Measurements from ENCODE around the gene SAMD15.
"Not testable (repeated sequence)": the region's sequence is repeated elsewhere in the genome, so short reads cannot be mapped to it uniquely, and the experiment has no call there.

SAMD15 gene

GRCh38 chr14:77376771-77377501 lies at the start of gene SAMD15, which contains the start of gene TMED8:
TSS of gene SAMD15 (plus strand) at chr14:77377379. CDS start at chr14:77377419, 40 bp downstream.
TSS of gene TMED8 (minus strand) at chr14:77377094. CDS start at chr14:77377053, 41 bp downstream.
- Mint-ChIP-seq H3K4me3 (peak within 1 kb of the TSS; percentile 93), H3K27ac (peak within 1 kb of the TSS; percentile 90), H3K4me1 (ENCODE audit: low read depth) (peaks cover 36% of the 10 kb centered on the region), H3K36me3 (peaks cover 7% of the 10 kb centered on the region), H3K9me3 (ENCODE audit: low read depth) (no peaks in the 10 kb centered on the region), H3K27me3 (no peaks in the 10 kb centered on the region)

- H3K4me3 Mint-ChIP-seq = no peak overlapping the region
- H3K27ac Mint-ChIP-seq = no peak overlapping the region
- H3K4me1 Mint-ChIP-seq (ENCODE audit: low read depth) = no peaks in the 10 kb centered on the region
- H3K27me3 Mint-ChIP-seq = no peaks in the 10 kb centered on the region
- H3K36me3 Mint-ChIP-seq = peaks cover 2% of the 10 kb centered on the region
- no peaks in the 10 kb centered on the region for H3K9me3 Mint-ChIP-seq (ENCODE audit: low read depth)
Measured at GRCh38 chr14:77329872-77330271, 47.3 kb upstream of the SAMD15 start.

GRCh38 chr14:77335576-77335975 lies 41.6 kb upstream of the SAMD15 start:
- Mint-ChIP-seq H3K27me3 (no peaks in the 10 kb centered on the region), H3K36me3 (peaks cover 4% of the 10 kb centered on the region), H3K9me3 (ENCODE audit: low read depth) (no peaks in the 10 kb centered on the region), H3K4me1 (ENCODE audit: low read depth) (no peaks in the 10 kb centered on the region), H3K27ac (no peak overlapping the region), H3K4me3 (no peak overlapping the region)

- not testable (repeated sequence) for H3K27me3 Mint-ChIP-seq, H3K27ac Mint-ChIP-seq
Measured at GRCh38 chr14:77337255-77337654, 39.9 kb upstream of the SAMD15 start.

GRCh38 chr14:77337880-77338279 lies 39.3 kb upstream of the SAMD15 start:
- Mint-ChIP-seq H3K27ac (no peak overlapping the region), H3K9me3 (ENCODE audit: low read depth) (no peaks in the 10 kb centered on the region), H3K36me3 (peaks cover 14% of the 10 kb centered on the region), H3K27me3 (no peaks in the 10 kb centered on the region), H3K4me3 (no peak overlapping the region), H3K4me1 (ENCODE audit: low read depth) (no peaks in the 10 kb centered on the region)

More at GRCh38 chr14:77337255-77337654, 39.9 kb upstream of the SAMD15 start:
- not testable (repeated sequence) for H3K4me1 Mint-ChIP-seq (ENCODE audit: low read depth); H3K9me3 Mint-ChIP-seq (ENCODE audit: low read depth); H3K4me3 Mint-ChIP-seq
- H3K36me3 Mint-ChIP-seq = peaks cover 14% of the 10 kb centered on the region

- Mint-ChIP-seq H3K4me3 (no peak overlapping the region), H3K9me3 (ENCODE audit: low read depth) (no peaks in the 10 kb centered on the region), H3K36me3 (peaks cover 16% of the 10 kb centered on the region), H3K27me3 (no peaks in the 10 kb centered on the region), H3K27ac (no peak overlapping the region), H3K4me1 (ENCODE audit: low read depth) (no peaks in the 10 kb centered on the region)
Measured at GRCh38 chr14:77338302-77338701, 38.9 kb upstream of the SAMD15 start.

- Mint-ChIP-seq H3K4me1 (ENCODE audit: low read depth) (no peaks in the 10 kb centered on the region), H3K27me3 (no peaks in the 10 kb centered on the region), H3K36me3 (peaks cover 16% of the 10 kb centered on the region), H3K9me3 (ENCODE audit: low read depth) (no peaks in the 10 kb centered on the region), H3K27ac (no peak overlapping the region), H3K4me3 (no peak overlapping the region)
Measured at GRCh38 chr14:77339407-77339806, 37.8 kb upstream of the SAMD15 start.

GRCh38 chr14:77340389-77340788 lies 36.8 kb upstream of the SAMD15 start:
- Mint-ChIP-seq H3K36me3 (peaks cover 16% of the 10 kb centered on the region), H3K4me1 (ENCODE audit: low read depth) (no peaks in the 10 kb centered on the region), H3K4me3 (no peak overlapping the region), H3K27me3 (no peaks in the 10 kb centered on the region), H3K27ac (no peak overlapping the region), H3K9me3 (ENCODE audit: low read depth) (no peaks in the 10 kb centered on the region)

- Mint-ChIP-seq H3K27me3 (no peaks in the 10 kb centered on the region), H3K4me3 (no peak overlapping the region), H3K9me3 (ENCODE audit: low read depth) (no peaks in the 10 kb centered on the region), H3K4me1 (ENCODE audit: low read depth) (no peaks in the 10 kb centered on the region), H3K27ac (no peak overlapping the region), H3K36me3 (peaks cover 17% of the 10 kb centered on the region)
Measured at GRCh38 chr14:77342726-77343397, 34.3 kb upstream of the SAMD15 start.

- H3K27ac Mint-ChIP-seq = no peak overlapping the region
- H3K4me1 Mint-ChIP-seq (ENCODE audit: low read depth) = no peaks in the 10 kb centered on the region
- no peaks in the 10 kb centered on the region for H3K27me3 Mint-ChIP-seq
- no peaks in the 10 kb centered on the region for H3K9me3 Mint-ChIP-seq (ENCODE audit: low read depth)
- peaks cover 17% of the 10 kb centered on the region for H3K36me3 Mint-ChIP-seq
- no peak overlapping the region for H3K4me3 Mint-ChIP-seq
Measured at GRCh38 chr14:77343662-77344061, 33.5 kb upstream of the SAMD15 start.

GRCh38 chr14:77344377-77344996 lies 32.7 kb upstream of the SAMD15 start:
- H3K36me3 Mint-ChIP-seq = peaks cover 20% of the 10 kb centered on the region
- no peak overlapping the region for H3K4me3 Mint-ChIP-seq

GRCh38 chr14:77346495-77346894 lies 30.7 kb upstream of the SAMD15 start:
- Mint-ChIP-seq H3K27me3 (no peaks in the 10 kb centered on the region), H3K36me3 (peaks cover 16% of the 10 kb centered on the region), H3K4me1 (ENCODE audit: low read depth) (no peaks in the 10 kb centered on the region), H3K4me3 (no peak overlapping the region), H3K9me3 (ENCODE audit: low read depth) (no peaks in the 10 kb centered on the region), H3K27ac (no peak overlapping the region)

More at GRCh38 chr14:77344377-77344996, 32.7 kb upstream of the SAMD15 start:
- no peaks in the 10 kb centered on the region for H3K27me3 Mint-ChIP-seq
- H3K9me3 Mint-ChIP-seq (ENCODE audit: low read depth) = no peaks in the 10 kb centered on the region
- no peak overlapping the region for H3K27ac Mint-ChIP-seq
- no peaks in the 10 kb centered on the region for H3K4me1 Mint-ChIP-seq (ENCODE audit: low read depth)

- no peaks in the 10 kb centered on the region for H3K4me1 Mint-ChIP-seq (ENCODE audit: low read depth)
- H3K9me3 Mint-ChIP-seq (ENCODE audit: low read depth) = no peaks in the 10 kb centered on the region
- H3K4me3 Mint-ChIP-seq = no peak overlapping the region
- peaks cover 12% of the 10 kb centered on the region for H3K36me3 Mint-ChIP-seq
- H3K27ac Mint-ChIP-seq = no peak overlapping the region
- no peaks in the 10 kb centered on the region for H3K27me3 Mint-ChIP-seq
Measured at GRCh38 chr14:77347751-77348150, 29.4 kb upstream of the SAMD15 start.

GRCh38 chr14:77353469-77354141 lies 23.6 kb upstream of the SAMD15 start:
- Mint-ChIP-seq H3K27ac (no peak overlapping the region), H3K4me3 (no peak overlapping the region), H3K4me1 (ENCODE audit: low read depth) (no peaks in the 10 kb centered on the region), H3K9me3 (ENCODE audit: low read depth) (no peaks in the 10 kb centered on the region), H3K27me3 (no peaks in the 10 kb centered on the region), H3K36me3 (peaks cover 7% of the 10 kb centered on the region)

- no peak overlapping the region for H3K27ac Mint-ChIP-seq
- H3K9me3 Mint-ChIP-seq (ENCODE audit: low read depth) = no peaks in the 10 kb centered on the region
- no peaks in the 10 kb centered on the region for H3K4me1 Mint-ChIP-seq (ENCODE audit: low read depth)
- H3K27me3 Mint-ChIP-seq = no peaks in the 10 kb centered on the region
- H3K36me3 Mint-ChIP-seq = peaks cover 3% of the 10 kb centered on the region
- H3K4me3 Mint-ChIP-seq = no peak overlapping the region
Measured at GRCh38 chr14:77355811-77356210, 21.4 kb upstream of the SAMD15 start.

Measured in activated naive CD8-positive, alpha-beta T cell (primary cell).